ENCODE data around the gene GABARAPL1. TPM values are rescaled to one million over a fixed set of nuclear protein-coding genes. Genes with fewer than 3 reads are reported as not detected.
"Not testable (repeated sequence)": the region's sequence is repeated elsewhere in the genome, so short reads cannot be mapped to it uniquely, and the experiment has no call there.

GABARAPL1 gene
- total RNA-seq, 1 donor = 65.9 TPM

DNA sequence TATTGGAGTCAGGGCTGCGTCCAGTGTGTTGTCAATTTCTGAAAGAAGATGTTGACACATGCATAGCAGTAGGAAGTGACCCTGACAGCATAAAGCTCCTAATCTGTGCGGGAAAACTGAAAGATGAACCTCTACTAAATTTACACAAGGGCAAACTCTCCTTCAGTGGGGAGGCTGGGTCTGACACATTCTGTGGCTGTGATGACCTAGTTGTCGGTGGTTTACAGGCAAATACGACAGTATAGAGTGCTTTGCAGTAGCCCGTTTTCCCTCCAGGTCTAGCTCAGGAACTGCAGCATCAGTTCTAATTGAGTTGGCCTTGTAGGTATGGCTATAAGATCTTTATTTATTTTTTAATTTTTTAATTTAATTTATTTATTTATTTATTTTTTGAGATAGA lies 14.8 kb upstream of the GABARAPL1 start:
- Histone ChIP-seq H3K27me3 (ENCODE audit: insufficient read depth, low read length) (no peaks in the 10 kb centered on the region), H3K4me3 (ENCODE audit: insufficient read depth, low read length) (no peak overlapping the region), H2AFZ (ENCODE audit: low read length) (no peak overlapping the region), H3K9me3 (ENCODE audit: low read depth, low read length) (no peaks in the 10 kb centered on the region), H3K27ac (ENCODE audit: low read depth, low read length) (no peak overlapping the region), H3K79me2 (ENCODE audit: insufficient read depth, low read length) (no peaks in the 10 kb centered on the region), H3K4me1 (ENCODE audit: insufficient read depth, low read length) (peaks cover 3% of the 10 kb centered on the region), H3K36me3 (ENCODE audit: insufficient read depth, low read length) (no peaks in the 10 kb centered on the region), H3K4me2 (ENCODE audit: insufficient read depth, low read length) (no peak overlapping the region), H4K20me1 (ENCODE audit: insufficient read depth, low read length) (no peaks in the 10 kb centered on the region)
- TF ChIP-seq, protein P1, sequence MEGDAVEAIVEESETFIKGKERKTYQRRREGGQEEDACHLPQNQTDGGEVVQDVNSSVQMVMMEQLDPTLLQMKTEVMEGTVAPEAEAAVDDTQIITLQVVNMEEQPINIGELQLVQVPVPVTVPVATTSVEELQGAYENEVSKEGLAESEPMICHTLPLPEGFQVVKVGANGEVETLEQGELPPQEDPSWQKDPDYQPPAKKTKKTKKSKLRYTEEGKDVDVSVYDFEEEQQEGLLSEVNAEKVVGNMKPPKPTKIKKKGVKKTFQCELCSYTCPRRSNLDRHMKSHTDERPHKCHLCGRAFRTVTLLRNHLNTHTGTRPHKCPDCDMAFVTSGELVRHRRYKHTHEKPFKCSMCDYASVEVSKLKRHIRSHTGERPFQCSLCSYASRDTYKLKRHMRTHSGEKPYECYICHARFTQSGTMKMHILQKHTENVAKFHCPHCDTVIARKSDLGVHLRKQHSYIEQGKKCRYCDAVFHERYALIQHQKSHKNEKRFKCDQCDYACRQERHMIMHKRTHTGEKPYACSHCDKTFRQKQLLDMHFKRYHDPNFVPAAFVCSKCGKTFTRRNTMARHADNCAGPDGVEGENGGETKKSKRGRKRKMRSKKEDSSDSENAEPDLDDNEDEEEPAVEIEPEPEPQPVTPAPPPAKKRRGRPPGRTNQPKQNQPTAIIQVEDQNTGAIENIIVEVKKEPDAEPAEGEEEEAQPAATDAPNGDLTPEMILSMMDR (IDR thresholded peaks at IDR 0.05; ENCODE audit: extremely low read depth, low read depth, low read length) = no peak
- no peak for DNase-seq (ENCODE audit: insufficient read length, low spot score, missing footprints)

DNA sequence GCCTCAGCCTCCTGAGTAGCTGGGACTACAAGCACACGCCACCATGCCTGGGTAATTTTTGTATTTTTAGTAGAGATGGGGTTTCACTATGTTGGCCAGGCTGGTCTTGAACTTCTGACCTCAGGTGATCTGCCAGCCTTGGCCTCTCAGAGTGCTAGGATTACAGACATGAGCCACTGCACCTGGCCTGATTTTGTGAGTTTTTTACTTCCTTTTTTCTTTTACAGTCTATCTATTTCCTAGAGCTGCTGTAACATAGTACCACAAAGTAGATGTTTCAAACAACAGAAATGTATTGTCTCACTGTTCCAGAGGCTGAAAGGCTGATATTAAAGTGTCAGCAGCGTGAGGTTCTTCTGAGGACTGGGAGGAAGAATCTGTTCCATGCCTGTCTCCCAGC lies 8.2 kb upstream of the GABARAPL1 start:
- H4K20me1 ChIP-seq (ENCODE audit: insufficient read depth, low read length); H3K27me3 ChIP-seq (ENCODE audit: insufficient read depth, low read length); H3K4me1 ChIP-seq (ENCODE audit: insufficient read depth, low read length); H3K79me2 ChIP-seq (ENCODE audit: insufficient read depth, low read length); H3K36me3 ChIP-seq (ENCODE audit: insufficient read depth, low read length); H3K4me3 ChIP-seq (ENCODE audit: insufficient read depth, low read length); H2AFZ ChIP-seq (ENCODE audit: low read length); H3K4me2 ChIP-seq (ENCODE audit: insufficient read depth, low read length); H3K27ac ChIP-seq (ENCODE audit: low read depth, low read length); DNase-seq (ENCODE audit: insufficient read length, low spot score, missing footprints); H3K9me3 ChIP-seq (ENCODE audit: low read depth, low read length): not testable (repeated sequence)

DNA sequence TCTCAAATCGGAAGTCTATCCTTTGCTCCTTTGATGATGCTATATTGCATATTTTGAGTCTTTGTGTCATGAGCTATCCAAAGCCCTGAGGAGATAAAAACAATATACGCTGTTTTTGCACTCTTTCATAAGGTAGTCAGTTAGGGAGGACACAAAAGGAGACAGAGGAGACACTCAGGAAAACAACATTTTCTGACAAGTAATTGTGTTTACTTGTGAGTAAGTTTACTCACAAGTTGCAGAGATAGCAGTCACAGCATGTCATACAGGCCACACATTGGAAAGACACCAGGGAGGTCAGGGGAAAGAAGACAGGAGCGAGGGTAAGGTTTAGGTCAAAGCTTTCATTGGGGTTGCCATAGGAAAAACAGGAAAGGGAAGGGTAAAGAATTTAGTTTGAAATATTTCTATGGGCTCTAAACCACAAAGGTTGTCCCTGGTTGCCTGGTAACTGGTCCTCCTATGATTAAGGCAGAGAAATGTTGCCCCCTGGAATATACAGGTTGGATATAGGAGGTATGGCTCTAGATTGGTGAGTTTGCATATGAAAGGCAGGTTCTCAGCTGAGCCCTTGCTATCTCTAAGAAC lies 7.4 kb upstream of the GABARAPL1 start:
- Histone ChIP-seq H2AFZ (ENCODE audit: low read length) (no peak overlapping the region), H3K4me2 (ENCODE audit: insufficient read depth, low read length) (peak overlapping the region; percentile 24), H3K9me3 (ENCODE audit: low read depth, low read length) (no peaks in the 10 kb centered on the region), H3K79me2 (ENCODE audit: insufficient read depth, low read length) (no peaks in the 10 kb centered on the region), H3K36me3 (ENCODE audit: insufficient read depth, low read length) (no peaks in the 10 kb centered on the region), H4K20me1 (ENCODE audit: insufficient read depth, low read length) (no peaks in the 10 kb centered on the region), H3K27me3 (ENCODE audit: insufficient read depth, low read length) (no peaks in the 10 kb centered on the region), H3K4me3 (ENCODE audit: insufficient read depth, low read length) (no peak overlapping the region), H3K27ac (ENCODE audit: low read depth, low read length) (no peak overlapping the region), H3K4me1 (ENCODE audit: insufficient read depth, low read length) (peaks cover 8% of the 10 kb centered on the region)
- TF ChIP-seq, protein P1 (IDR thresholded peaks at IDR 0.05; ENCODE audit: extremely low read depth, low read depth, low read length) = no peak
- DNase-seq (ENCODE audit: insufficient read length, low spot score, missing footprints) = no peak

DNA sequence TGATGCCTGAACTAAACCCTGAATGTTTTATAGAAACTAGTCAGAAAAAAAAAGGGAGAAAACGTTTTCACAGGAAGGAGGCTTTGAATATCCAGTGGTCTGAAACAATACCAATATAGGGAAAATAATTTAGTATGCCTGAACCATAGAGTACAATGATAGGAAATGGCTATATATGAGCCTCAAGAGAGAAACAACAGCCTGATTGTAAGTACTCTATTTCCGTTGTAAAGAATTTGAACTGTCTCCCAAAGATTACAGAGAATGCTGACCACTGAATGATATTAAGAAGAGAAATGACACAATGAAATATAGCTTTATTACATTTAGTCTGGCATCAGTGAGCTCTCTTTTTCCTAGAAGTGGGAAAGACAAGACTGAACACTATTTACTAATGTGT lies 5.5 kb upstream of the GABARAPL1 start:
- Histone ChIP-seq H3K9me3 (ENCODE audit: low read depth, low read length) (no peaks in the 10 kb centered on the region), H3K27me3 (ENCODE audit: insufficient read depth, low read length) (no peaks in the 10 kb centered on the region), H3K27ac (ENCODE audit: low read depth, low read length) (no peak overlapping the region), H3K79me2 (ENCODE audit: insufficient read depth, low read length) (no peaks in the 10 kb centered on the region), H3K4me2 (ENCODE audit: insufficient read depth, low read length) (no peak overlapping the region), H4K20me1 (ENCODE audit: insufficient read depth, low read length) (no peaks in the 10 kb centered on the region), H3K36me3 (ENCODE audit: insufficient read depth, low read length) (no peaks in the 10 kb centered on the region), H3K4me1 (ENCODE audit: insufficient read depth, low read length) (peaks cover 8% of the 10 kb centered on the region), H3K4me3 (ENCODE audit: insufficient read depth, low read length) (no peak overlapping the region), H2AFZ (ENCODE audit: low read length) (no peak overlapping the region)
- no peak for DNase-seq (ENCODE audit: insufficient read length, low spot score, missing footprints)
- TF ChIP-seq, protein P1 (IDR thresholded peaks at IDR 0.05; ENCODE audit: extremely low read depth, low read depth, low read length) = no peak
